Mucosa of rectum (tissue), 2 donors: ENCODE measurements around the gene FAM124A.

ENCODE experiments used
- H3K27ac ChIP-seq, 2 donors: one replicate each; pipeline ENCODE4 v1.7.0; 2013; ENCODE audit warnings: inconsistent platforms in 2 of 2, low read depth in 2 of 2, low read length in 2 of 2
- H3K27me3 ChIP-seq, 2 donors: one replicate each; pipeline ENCODE4 v1.7.0; 2013; ENCODE audit warnings: low read length in 2 of 2; ENCODE audit not compliant: control insufficient read depth in 2 of 2, insufficient read depth in 2 of 2
- H3K36me3 ChIP-seq, 2 donors: one replicate each; pipeline ENCODE4 v1.7.0; 2013; ENCODE audit warnings: low read length in 2 of 2; ENCODE audit not compliant: control insufficient read depth in 2 of 2, insufficient read depth in 2 of 2
- H3K4me1 ChIP-seq, 2 donors: one replicate each; pipeline ENCODE4 v1.7.0; 2013; ENCODE audit warnings: low read length in 2 of 2, mild to moderate bottlenecking in 1 of 2; ENCODE audit not compliant: control insufficient read depth in 2 of 2, insufficient read depth in 2 of 2
- H3K4me3 ChIP-seq, 2 donors: one replicate each; pipeline ENCODE4 v1.7.0; 2013; ENCODE audit warnings: low read length in 2 of 2
- H3K9ac ChIP-seq, 2 donors: one replicate each; pipeline ENCODE4 v1.7.0; 2013; ENCODE audit warnings: low read length in 2 of 2, low read depth in 1 of 2, mild to moderate bottlenecking in 1 of 2
- H3K9me3 ChIP-seq, 2 donors: one replicate each; pipeline ENCODE4 v1.7.0; 2013; ENCODE audit warnings: low read length in 2 of 2; ENCODE audit not compliant: control insufficient read depth in 2 of 2
- donor health status: healthy.
- donor health status: Normal muscosa, but diverticular disease.

The FAM124A gene

GRCh38 chr13:51249770-51250741 is 27.9 kb downstream of the FAM124A start:
- H3K4me1 ChIP-seq: no peaks in the 10 kb centered on the region
- H3K4me3 ChIP-seq: no peak overlapping the region
- no peak overlapping the region for H3K9ac ChIP-seq
- no peaks in the 10 kb centered on the region for H3K9me3 ChIP-seq
- no peaks in the 10 kb centered on the region for H3K36me3 ChIP-seq
- H3K27ac ChIP-seq: no peak overlapping the region
- no peaks in the 10 kb centered on the region for H3K27me3 ChIP-seq

- no peaks in the 10 kb centered on the region for H3K36me3 ChIP-seq
- H3K4me3 ChIP-seq: no peak overlapping the region
- no peaks in the 10 kb centered on the region for H3K4me1 ChIP-seq
- no peaks in the 10 kb centered on the region for H3K27me3 ChIP-seq
- no peak overlapping the region for H3K27ac ChIP-seq
- no peaks in the 10 kb centered on the region for H3K9me3 ChIP-seq
- H3K9ac ChIP-seq: no peak overlapping the region
These were observed 29.3 kb downstream of the FAM124A start for GRCh38 chr13:51251480-51251879.

GRCh38 chr13:51252954-51253532 is 30.8 kb downstream of the FAM124A start:
- Histone ChIP-seq H3K9ac (no peak overlapping the region), H3K9me3 (no peaks in the 10 kb centered on the region), H3K27me3 (no peaks in the 10 kb centered on the region), H3K4me1 (no peaks in the 10 kb centered on the region), H3K27ac (no peak overlapping the region), H3K36me3 (no peaks in the 10 kb centered on the region), H3K4me3 (no peak overlapping the region)

GRCh38 chr13:51255556-51255955 is 33.4 kb downstream of the FAM124A start:
- H3K27ac ChIP-seq: no peak overlapping the region
- H3K36me3 ChIP-seq: no peaks in the 10 kb centered on the region
- no peaks in the 10 kb centered on the region for H3K4me1 ChIP-seq
- no peak overlapping the region for H3K4me3 ChIP-seq
- no peaks in the 10 kb centered on the region for H3K9me3 ChIP-seq
- no peak overlapping the region for H3K9ac ChIP-seq
- H3K27me3 ChIP-seq: no peaks in the 10 kb centered on the region

GRCh38 chr13:51257187-51257586 is 35.0 kb downstream of the FAM124A start:
- Histone ChIP-seq H3K27ac (no peak overlapping the region), H3K9ac (no peak overlapping the region), H3K27me3 (no peaks in the 10 kb centered on the region), H3K4me3 (no peak overlapping the region), H3K9me3 (no peaks in the 10 kb centered on the region), H3K4me1 (no peaks in the 10 kb centered on the region), H3K36me3 (no peaks in the 10 kb centered on the region)

GRCh38 chr13:51258612-51259548 is 36.7 kb downstream of the FAM124A start:
- Histone ChIP-seq H3K36me3 (no peaks in the 10 kb centered on the region), H3K27me3 (no peaks in the 10 kb centered on the region), H3K4me1 (no peaks in the 10 kb centered on the region), H3K27ac (no peak overlapping the region), H3K4me3 (no peak overlapping the region), H3K9ac (no peak overlapping the region), H3K9me3 (no peaks in the 10 kb centered on the region)

GRCh38 chr13:51260154-51260553 is 38.0 kb downstream of the FAM124A start:
- Histone ChIP-seq H3K27ac (no peak overlapping the region), H3K9me3 (no peaks in the 10 kb centered on the region), H3K27me3 (no peaks in the 10 kb centered on the region), H3K9ac (no peak overlapping the region), H3K36me3 (no peaks in the 10 kb centered on the region), H3K4me1 (no peaks in the 10 kb centered on the region), H3K4me3 (no peak overlapping the region)

- H3K9me3 ChIP-seq: no peaks in the 10 kb centered on the region
- no peak overlapping the region for H3K9ac ChIP-seq
- H3K4me1 ChIP-seq: no peaks in the 10 kb centered on the region
- no peaks in the 10 kb centered on the region for H3K27me3 ChIP-seq
- H3K27ac ChIP-seq: no peak overlapping the region
- H3K4me3 ChIP-seq: no peak overlapping the region
- no peaks in the 10 kb centered on the region for H3K36me3 ChIP-seq
These were observed 39.5 kb downstream of the FAM124A start for GRCh38 chr13:51261610-51262249.

- no peak overlapping the region for H3K9ac ChIP-seq
- no peaks in the 10 kb centered on the region for H3K4me1 ChIP-seq
- no peaks in the 10 kb centered on the region for H3K36me3 ChIP-seq
- no peak overlapping the region for H3K4me3 ChIP-seq
- no peak overlapping the region for H3K27ac ChIP-seq
- no peaks in the 10 kb centered on the region for H3K9me3 ChIP-seq
- H3K27me3 ChIP-seq: no peaks in the 10 kb centered on the region
These were observed 40.5 kb downstream of the FAM124A start for GRCh38 chr13:51262501-51263211.
